ENCODE results near the gene TRRAP. TPM values are rescaled to one million over a fixed set of nuclear protein-coding genes. Genes with fewer than 3 reads are reported as not detected.

The TRRAP gene
- total and polyA plus RNA-seq, 2 experiments from 2014 or later, result 14.9 to 58.7 TPM

DNA sequence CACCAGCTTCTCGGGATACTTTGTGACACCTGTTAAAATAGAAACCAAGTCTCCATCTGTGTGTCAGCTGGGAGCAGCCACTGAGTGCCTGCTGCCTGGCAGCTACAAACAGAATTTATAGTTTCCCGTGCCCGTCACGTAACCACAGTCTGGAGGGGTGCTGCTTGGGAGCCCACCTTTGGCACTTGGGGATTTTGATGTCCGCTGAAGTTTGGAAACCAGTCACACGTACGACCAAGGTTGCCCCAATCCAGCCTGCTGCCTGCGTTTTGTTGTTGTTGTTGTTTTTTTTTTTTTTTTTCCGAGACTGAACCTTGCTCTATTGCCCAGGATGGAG lies 1.6 kb downstream of the TRRAP start:
- H3K27me3 ChIP-seq (ENCODE audit: insufficient read depth), result no peaks in the 10 kb centered on the region
- peak overlapping the region; percentile 89 for H3K4me3 Mint-ChIP-seq
- peaks cover 41% of the 10 kb centered on the region for H3K36me3 Mint-ChIP-seq (ENCODE audit: low read depth)
- TF ChIP-seq CREB1 (CRISPR knock-in tag; IDR thresholded peaks at IDR 0.05; ENCODE audit: low read depth), result no peak
- TF ChIP-seq, protein P1, sequence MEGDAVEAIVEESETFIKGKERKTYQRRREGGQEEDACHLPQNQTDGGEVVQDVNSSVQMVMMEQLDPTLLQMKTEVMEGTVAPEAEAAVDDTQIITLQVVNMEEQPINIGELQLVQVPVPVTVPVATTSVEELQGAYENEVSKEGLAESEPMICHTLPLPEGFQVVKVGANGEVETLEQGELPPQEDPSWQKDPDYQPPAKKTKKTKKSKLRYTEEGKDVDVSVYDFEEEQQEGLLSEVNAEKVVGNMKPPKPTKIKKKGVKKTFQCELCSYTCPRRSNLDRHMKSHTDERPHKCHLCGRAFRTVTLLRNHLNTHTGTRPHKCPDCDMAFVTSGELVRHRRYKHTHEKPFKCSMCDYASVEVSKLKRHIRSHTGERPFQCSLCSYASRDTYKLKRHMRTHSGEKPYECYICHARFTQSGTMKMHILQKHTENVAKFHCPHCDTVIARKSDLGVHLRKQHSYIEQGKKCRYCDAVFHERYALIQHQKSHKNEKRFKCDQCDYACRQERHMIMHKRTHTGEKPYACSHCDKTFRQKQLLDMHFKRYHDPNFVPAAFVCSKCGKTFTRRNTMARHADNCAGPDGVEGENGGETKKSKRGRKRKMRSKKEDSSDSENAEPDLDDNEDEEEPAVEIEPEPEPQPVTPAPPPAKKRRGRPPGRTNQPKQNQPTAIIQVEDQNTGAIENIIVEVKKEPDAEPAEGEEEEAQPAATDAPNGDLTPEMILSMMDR (conservative IDR thresholded peaks at IDR 0.05; ENCODE audit: low read depth in 2 of 2), result no peak
- no peak for TF ChIP-seq ZNF114 (CRISPR knock-in tag; IDR thresholded peaks at IDR 0.05)
- TF ChIP-seq EZH2phosphoT487 (IDR thresholded peaks at IDR 0.05; ENCODE audit: unreplicated experiment), result no peak
- TF ChIP-seq, protein P2, sequence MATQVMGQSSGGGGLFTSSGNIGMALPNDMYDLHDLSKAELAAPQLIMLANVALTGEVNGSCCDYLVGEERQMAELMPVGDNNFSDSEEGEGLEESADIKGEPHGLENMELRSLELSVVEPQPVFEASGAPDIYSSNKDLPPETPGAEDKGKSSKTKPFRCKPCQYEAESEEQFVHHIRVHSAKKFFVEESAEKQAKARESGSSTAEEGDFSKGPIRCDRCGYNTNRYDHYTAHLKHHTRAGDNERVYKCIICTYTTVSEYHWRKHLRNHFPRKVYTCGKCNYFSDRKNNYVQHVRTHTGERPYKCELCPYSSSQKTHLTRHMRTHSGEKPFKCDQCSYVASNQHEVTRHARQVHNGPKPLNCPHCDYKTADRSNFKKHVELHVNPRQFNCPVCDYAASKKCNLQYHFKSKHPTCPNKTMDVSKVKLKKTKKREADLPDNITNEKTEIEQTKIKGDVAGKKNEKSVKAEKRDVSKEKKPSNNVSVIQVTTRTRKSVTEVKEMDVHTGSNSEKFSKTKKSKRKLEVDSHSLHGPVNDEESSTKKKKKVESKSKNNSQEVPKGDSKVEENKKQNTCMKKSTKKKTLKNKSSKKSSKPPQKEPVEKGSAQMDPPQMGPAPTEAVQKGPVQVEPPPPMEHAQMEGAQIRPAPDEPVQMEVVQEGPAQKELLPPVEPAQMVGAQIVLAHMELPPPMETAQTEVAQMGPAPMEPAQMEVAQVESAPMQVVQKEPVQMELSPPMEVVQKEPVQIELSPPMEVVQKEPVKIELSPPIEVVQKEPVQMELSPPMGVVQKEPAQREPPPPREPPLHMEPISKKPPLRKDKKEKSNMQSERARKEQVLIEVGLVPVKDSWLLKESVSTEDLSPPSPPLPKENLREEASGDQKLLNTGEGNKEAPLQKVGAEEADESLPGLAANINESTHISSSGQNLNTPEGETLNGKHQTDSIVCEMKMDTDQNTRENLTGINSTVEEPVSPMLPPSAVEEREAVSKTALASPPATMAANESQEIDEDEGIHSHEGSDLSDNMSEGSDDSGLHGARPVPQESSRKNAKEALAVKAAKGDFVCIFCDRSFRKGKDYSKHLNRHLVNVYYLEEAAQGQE (IDR thresholded peaks at IDR 0.05; ENCODE audit: unreplicated experiment), result no peak
- TF ChIP-seq, protein P3, sequence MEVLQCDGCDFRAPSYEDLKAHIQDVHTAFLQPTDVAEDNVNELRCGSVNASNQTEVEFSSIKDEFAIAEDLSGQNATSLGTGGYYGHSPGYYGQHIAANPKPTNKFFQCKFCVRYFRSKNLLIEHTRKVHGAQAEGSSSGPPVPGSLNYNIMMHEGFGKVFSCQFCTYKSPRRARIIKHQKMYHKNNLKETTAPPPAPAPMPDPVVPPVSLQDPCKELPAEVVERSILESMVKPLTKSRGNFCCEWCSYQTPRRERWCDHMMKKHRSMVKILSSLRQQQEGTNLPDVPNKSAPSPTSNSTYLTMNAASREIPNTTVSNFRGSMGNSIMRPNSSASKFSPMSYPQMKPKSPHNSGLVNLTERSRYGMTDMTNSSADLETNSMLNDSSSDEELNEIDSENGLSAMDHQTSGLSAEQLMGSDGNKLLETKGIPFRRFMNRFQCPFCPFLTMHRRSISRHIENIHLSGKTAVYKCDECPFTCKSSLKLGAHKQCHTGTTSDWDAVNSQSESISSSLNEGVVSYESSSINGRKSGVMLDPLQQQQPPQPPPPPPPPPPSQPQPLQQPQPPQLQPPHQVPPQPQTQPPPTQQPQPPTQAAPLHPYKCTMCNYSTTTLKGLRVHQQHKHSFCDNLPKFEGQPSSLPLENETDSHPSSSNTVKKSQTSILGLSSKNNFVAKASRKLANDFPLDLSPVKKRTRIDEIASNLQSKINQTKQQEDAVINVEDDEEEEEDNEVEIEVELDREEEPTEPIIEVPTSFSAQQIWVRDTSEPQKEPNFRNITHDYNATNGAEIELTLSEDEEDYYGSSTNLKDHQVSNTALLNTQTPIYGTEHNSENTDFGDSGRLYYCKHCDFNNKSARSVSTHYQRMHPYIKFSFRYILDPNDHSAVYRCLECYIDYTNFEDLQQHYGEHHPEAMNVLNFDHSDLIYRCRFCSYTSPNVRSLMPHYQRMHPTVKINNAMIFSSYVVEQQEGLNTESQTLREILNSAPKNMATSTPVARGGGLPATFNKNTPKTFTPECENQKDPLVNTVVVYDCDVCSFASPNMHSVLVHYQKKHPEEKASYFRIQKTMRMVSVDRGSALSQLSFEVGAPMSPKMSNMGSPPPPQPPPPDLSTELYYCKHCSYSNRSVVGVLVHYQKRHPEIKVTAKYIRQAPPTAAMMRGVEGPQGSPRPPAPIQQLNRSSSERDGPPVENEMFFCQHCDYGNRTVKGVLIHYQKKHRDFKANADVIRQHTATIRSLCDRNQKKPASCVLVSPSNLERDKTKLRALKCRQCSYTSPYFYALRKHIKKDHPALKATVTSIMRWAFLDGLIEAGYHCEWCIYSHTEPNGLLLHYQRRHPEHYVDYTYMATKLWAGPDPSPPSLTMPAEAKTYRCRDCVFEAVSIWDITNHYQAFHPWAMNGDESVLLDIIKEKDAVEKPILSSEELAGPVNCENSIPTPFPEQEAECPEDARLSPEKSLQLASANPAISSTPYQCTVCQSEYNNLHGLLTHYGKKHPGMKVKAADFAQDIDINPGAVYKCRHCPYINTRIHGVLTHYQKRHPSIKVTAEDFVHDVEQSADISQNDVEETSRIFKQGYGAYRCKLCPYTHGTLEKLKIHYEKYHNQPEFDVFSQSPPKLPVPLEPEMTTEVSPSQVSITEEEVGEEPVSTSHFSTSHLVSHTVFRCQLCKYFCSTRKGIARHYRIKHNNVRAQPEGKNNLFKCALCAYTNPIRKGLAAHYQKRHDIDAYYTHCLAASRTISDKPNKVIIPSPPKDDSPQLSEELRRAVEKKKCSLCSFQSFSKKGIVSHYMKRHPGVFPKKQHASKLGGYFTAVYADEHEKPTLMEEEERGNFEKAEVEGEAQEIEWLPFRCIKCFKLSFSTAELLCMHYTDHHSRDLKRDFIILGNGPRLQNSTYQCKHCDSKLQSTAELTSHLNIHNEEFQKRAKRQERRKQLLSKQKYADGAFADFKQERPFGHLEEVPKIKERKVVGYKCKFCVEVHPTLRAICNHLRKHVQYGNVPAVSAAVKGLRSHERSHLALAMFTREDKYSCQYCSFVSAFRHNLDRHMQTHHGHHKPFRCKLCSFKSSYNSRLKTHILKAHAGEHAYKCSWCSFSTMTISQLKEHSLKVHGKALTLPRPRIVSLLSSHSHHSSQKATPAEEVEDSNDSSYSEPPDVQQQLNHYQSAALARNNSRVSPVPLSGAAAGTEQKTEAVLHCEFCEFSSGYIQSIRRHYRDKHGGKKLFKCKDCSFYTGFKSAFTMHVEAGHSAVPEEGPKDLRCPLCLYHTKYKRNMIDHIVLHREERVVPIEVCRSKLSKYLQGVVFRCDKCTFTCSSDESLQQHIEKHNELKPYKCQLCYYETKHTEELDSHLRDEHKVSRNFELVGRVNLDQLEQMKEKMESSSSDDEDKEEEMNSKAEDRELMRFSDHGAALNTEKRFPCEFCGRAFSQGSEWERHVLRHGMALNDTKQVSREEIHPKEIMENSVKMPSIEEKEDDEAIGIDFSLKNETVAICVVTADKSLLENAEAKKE (CRISPR knock-in tag; IDR thresholded peaks at IDR 0.05), result no peak
- no peak for TF ChIP-seq JUNB (IDR thresholded peaks at IDR 0.05; ENCODE audit: unreplicated experiment)
- TF ChIP-seq NANOG (IDR thresholded peaks at IDR 0.05; ENCODE audit: borderline replicate concordance), result no peak
- TF ChIP-seq POLR2AphosphoS5 (IDR thresholded peaks at IDR 0.05; ENCODE audit: low read depth), result no peak
- TF ChIP-seq ZNF331 (CRISPR knock-in tag; IDR thresholded peaks at IDR 0.05; ENCODE audit: low read depth), result no peak
- no peak for TF ChIP-seq STAT1 (IDR thresholded peaks at IDR 0.05; ENCODE audit: unreplicated experiment)
- TF ChIP-seq, protein P4, sequence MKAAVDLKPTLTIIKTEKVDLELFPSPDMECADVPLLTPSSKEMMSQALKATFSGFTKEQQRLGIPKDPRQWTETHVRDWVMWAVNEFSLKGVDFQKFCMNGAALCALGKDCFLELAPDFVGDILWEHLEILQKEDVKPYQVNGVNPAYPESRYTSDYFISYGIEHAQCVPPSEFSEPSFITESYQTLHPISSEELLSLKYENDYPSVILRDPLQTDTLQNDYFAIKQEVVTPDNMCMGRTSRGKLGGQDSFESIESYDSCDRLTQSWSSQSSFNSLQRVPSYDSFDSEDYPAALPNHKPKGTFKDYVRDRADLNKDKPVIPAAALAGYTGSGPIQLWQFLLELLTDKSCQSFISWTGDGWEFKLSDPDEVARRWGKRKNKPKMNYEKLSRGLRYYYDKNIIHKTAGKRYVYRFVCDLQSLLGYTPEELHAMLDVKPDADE (IDR thresholded peaks at IDR 0.05), result no peak
- no peak for TF ChIP-seq EZH2 (IDR thresholded peaks at IDR 0.05; ENCODE audit: low read depth, unreplicated experiment)
- DNase-seq (ENCODE audit: low spot score) (no peak), ATAC-seq (no peak)
- no peaks in the 10 kb centered on the region for H3F3A ChIP-seq (replicated peaks; ENCODE audit: low read depth)
- H3K27ac Mint-ChIP-seq, result no peak overlapping the region
- H3K79me2 ChIP-seq (replicated peaks; ENCODE audit: insufficient read depth), result peaks cover 28% of the 10 kb centered on the region
- no peak overlapping the region for H2AFZ ChIP-seq
- H3K9me3 Mint-ChIP-seq, result no peaks in the 10 kb centered on the region
- peaks cover 3% of the 10 kb centered on the region for H3K4me1 ChIP-seq (ENCODE audit: insufficient read depth)
- no peaks in the 10 kb centered on the region for H3K9me2 ChIP-seq (ENCODE audit: insufficient read depth)
- H3K4me2 ChIP-seq, result peak overlapping the region; percentile 93
- H3K36me3 ChIP-seq (ENCODE audit: insufficient read depth), result peaks cover 19% of the 10 kb centered on the region
- no peak overlapping the region for H3K27ac ChIP-seq (ENCODE audit: low read depth)
- H4K20me1 ChIP-seq (replicated peaks; ENCODE audit: insufficient read depth), result peaks cover 15% of the 10 kb centered on the region
- H3K4me1 Mint-ChIP-seq, result peaks cover 11% of the 10 kb centered on the region; the same call in 2 of the 3 replicates
- peaks cover 5% of the 10 kb centered on the region for H3K27me3 Mint-ChIP-seq (ENCODE audit: insufficient read depth, low read depth, poor library complexity)
- H3K4me3 ChIP-seq, result peak overlapping the region; percentile 92; the same call in 1 of the 2 replicates

All from GM23338 (cell line).